Activated naive CD4-positive, alpha-beta T cell treated with anti-CD3 and anti-CD28 coated beads for 36 hours (primary cell): ENCODE measurements around the gene EMC10. TPM values are rescaled to one million over a fixed set of nuclear protein-coding genes. Genes with fewer than 3 reads are reported as not detected.
A peak's percentile ranks its signal among the peaks of the same experiment; 100 is the strongest.

ENCODE experiments used
- CTCF ChIA-PET: fragments of 350-600 bp; sonication (Branson Sonifier 250); formaldehyde crosslinking; loops from one replicate; lab custom pipeline; 2021; ENCODE audit warnings: antibody characterized with exemption; lab: Charles Lee
- DNase-seq: peaks from one replicate; pipeline ENCODE4 v3.0.0-alpha.2; 2020
- H3K27ac Mint-ChIP-seq: one replicate; pipeline ENCODE4 v1.8.0; 2021; ENCODE audit warnings: mild to moderate bottlenecking, mixed read lengths
- H3K27me3 Mint-ChIP-seq: one replicate; pipeline ENCODE4 v1.8.0; 2021; ENCODE audit warnings: low read depth, mixed read lengths
- H3K36me3 Mint-ChIP-seq: one replicate; pipeline ENCODE4 v1.8.0; 2021; ENCODE audit warnings: low read depth, mixed read lengths
- H3K4me1 Mint-ChIP-seq: one replicate; pipeline ENCODE4 v1.8.0; 2021; ENCODE audit warnings: low read depth, mixed read lengths
- H3K4me3 Mint-ChIP-seq: one replicate; pipeline ENCODE4 v1.8.0; 2021; ENCODE audit warnings: mild to moderate bottlenecking, moderate library complexity, mixed read lengths
- H3K9me3 Mint-ChIP-seq: one replicate; pipeline ENCODE4 v1.8.0; 2021; ENCODE audit warnings: mixed read lengths
- intact Hi-C: fragments of 100-400 bp; cut with micrococcal nuclease; formaldehyde crosslinking; loops from one replicate; pipeline ENCODE4 v1.15.1; 2023
- total RNA-seq, 2 experiments: library from RNA; stranded (reverse); gene quantifications; one replicate each; pipeline ENCODE4 v1.2.3, GENCODE V29; 2021

Gene EMC10
- 10 to 100 TPM; 28.4 to 29.2 TPM for total RNA-seq

DNA sequence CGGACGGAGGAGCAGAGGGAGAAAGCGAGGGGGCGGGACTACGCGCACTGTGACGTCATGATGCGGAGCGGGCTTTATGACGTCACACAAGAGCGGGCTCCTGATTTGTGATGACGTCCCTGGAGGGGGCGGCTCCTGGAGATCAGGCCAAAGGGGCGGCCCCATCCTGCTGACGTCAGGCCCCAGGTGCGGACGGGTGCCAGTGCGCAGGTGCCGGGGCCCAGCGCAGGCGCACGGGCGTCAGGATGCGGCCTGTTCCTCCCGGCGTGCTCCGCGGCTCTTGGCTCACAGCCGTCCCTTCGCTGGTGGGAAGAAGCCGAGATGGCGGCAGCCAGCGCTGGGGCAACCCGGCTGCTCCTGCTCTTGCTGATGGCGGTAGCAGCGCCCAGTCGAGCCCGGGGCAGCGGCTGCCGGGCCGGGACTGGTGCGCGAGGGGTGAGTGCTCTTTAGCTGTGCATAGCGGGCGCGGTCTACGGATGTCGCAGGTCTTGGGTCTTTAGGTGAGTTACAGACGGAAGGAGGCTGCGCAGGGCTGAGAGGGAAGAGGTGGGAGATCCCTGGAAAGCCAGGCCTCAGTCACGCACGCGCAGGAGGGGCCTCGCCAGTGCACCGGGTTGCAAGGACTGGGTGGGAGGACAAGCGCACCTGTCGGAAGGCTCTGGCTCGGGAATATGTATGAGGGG, at the start of gene EMC10, which contains the start of gene GARIN5A:
TSS of gene EMC10 (plus strand) at position 284 of the 683 bp plus-strand sequence. CDS start at position 322, 38 bp downstream.
TSS of gene GARIN5A (minus strand) at position 625 of the 683 bp plus-strand sequence. CDS start at position 165, 460 bp downstream.
- intact Hi-C loops = loop anchor here (1.0 to 5.0 kb wide), 5 partner anchors 35 to 119 kb away; partner anchors contain the start of genes JOSD2, NR1H2 and POLD1
- Mint-ChIP-seq H3K4me3 (peak within 1 kb of the TSS; percentile 99), H3K9me3 (no peaks in the 10 kb centered on the region), H3K27ac (peak within 1 kb of the TSS; percentile 86), H3K36me3 (peaks cover 17% of the 10 kb centered on the region), H3K4me1 (peaks cover 28% of the 10 kb centered on the region), H3K27me3 (no peaks in the 10 kb centered on the region)
- CTCF ChIA-PET = no interaction called here
- DNase-seq = peak; percentile 97

DNA sequence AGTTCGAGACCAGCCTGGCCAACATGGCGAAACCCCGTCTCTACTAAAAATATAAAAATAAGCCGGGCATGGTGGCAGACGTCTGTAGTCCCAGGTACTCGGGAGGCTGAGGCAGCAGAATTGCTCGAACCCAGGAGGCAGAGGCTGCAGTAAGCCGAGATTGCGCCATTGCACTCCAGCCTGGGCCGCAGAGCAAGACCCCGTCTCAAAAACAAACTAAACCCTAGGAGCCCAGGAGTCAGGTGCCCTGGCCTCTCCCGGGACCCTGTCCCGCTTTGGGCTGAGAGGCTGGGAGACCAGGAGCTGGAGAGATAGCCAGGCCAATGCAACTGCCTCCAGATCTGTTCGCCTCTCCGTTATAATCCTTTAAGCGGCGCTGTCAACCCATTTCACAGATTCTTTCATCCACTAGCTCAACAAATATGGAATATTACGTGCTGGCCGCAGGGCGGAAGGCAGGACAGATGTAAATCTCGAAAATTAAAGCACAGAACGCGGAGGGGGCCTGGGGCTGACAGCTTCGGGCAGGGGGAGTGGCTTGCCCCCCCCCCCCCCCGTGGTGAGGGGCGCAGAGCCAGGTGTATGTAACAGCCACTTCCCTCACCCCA, 48.9 kb upstream of the EMC10 start:
- H3K4me1 Mint-ChIP-seq = peaks cover 14% of the 10 kb centered on the region
- no peaks in the 10 kb centered on the region for H3K9me3 Mint-ChIP-seq
- H3K36me3 Mint-ChIP-seq = no peaks in the 10 kb centered on the region
- H3K27ac Mint-ChIP-seq = no peak overlapping the region
- DNase-seq = no peak
- no peak overlapping the region for H3K4me3 Mint-ChIP-seq
- intact Hi-C loops = no loop called here
- H3K27me3 Mint-ChIP-seq = peaks cover 4% of the 10 kb centered on the region
- CTCF ChIA-PET = no interaction called here

DNA sequence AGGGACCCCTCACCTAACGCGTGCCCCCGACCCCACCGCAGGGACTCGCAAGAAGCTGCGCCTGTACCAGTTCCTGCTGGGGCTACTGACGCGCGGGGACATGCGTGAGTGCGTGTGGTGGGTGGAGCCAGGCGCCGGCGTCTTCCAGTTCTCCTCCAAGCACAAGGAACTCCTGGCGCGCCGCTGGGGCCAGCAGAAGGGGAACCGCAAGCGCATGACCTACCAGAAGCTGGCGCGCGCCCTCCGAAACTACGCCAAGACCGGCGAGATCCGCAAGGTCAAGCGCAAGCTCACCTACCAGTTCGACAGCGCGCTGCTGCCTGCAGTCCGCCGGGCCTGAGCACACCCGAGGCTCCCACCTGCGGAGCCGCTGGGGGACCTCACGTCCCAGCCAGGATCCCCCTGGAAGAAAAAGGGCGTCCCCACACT, 48.3 kb upstream of the EMC10 start:
- Mint-ChIP-seq H3K9me3 (no peaks in the 10 kb centered on the region), H3K4me3 (peak overlapping the region; percentile 53), H3K4me1 (peaks cover 17% of the 10 kb centered on the region), H3K27me3 (peaks cover 8% of the 10 kb centered on the region), H3K27ac (no peak overlapping the region), H3K36me3 (no peaks in the 10 kb centered on the region)
- peak; percentile 59 for DNase-seq
- intact Hi-C loops = no loop called here
- CTCF ChIA-PET = interaction anchor here (0.7 kb wide), 1 partner anchor 71 kb away, joined by 3 read pairs; no protein-coding TSS in a partner anchor

DNA sequence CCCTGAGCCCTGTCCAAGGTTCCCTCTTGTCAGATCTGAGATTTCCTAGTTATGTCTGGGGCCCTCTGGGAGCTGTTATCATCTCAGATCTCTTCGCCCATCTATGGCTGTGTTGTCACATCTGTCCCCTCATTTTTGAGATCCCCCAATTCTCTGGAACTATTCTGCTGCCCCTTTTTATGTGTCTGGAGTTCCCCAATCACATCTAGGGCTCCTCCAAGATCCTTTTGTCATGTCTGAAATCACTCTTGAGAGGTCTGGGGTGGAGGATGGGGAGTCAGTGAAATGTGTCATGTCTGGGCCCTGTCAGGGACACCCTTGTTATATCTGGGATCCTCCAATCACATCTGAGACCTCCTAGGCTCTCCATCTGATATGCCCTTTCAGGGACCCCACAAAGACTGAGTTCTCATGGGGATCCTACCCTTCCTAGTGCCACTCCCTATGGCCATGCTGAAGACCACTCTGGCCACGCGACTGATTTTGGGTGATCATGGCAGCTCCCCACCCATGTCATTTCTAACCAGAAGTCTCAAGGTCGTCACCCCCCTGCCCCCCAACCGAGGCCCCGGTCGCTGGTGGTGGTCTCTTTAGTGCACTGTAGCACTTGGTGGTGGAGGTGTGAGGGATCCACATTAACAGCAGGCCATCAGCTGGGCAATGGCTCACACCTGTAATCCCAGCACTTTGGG, 47.4 kb upstream of the EMC10 start:
- Mint-ChIP-seq H3K36me3 (no peaks in the 10 kb centered on the region), H3K9me3 (no peaks in the 10 kb centered on the region), H3K4me1 (peaks cover 17% of the 10 kb centered on the region), H3K27ac (no peak overlapping the region), H3K4me3 (peak overlapping the region; percentile 49), H3K27me3 (peaks cover 11% of the 10 kb centered on the region)
- intact Hi-C loops = no loop called here
- CTCF ChIA-PET = no interaction called here
- DNase-seq = no peak

DNA sequence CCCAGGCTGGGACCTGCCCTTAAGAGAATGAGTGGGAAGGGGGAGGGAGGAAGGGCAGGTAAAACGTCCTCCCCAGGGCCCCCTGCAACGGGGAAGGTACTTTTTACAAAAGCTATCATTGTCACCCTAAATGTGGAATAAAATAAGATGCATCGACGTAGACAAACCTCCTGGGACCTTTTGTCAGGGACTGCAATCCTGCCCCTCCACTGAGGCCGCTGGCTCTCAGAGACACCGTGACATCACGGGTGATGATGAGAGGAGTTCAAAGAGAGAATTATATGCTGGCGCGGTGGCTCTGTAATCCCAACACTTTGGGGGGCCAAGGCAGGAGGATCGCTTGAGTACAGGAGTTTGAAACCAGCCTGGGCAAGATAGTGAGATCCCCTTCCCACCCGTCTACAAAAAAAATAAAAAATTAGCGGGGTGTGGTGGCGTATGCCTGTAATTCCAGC, 45.4 kb upstream of the EMC10 start:
- peak overlapping the region; percentile 88 for H3K27ac Mint-ChIP-seq
- H3K9me3 Mint-ChIP-seq = no peaks in the 10 kb centered on the region
- CTCF ChIA-PET = no interaction called here
- peaks cover 11% of the 10 kb centered on the region for H3K27me3 Mint-ChIP-seq
- no peaks in the 10 kb centered on the region for H3K36me3 Mint-ChIP-seq
- DNase-seq = no peak
- peaks cover 17% of the 10 kb centered on the region for H3K4me1 Mint-ChIP-seq
- intact Hi-C loops = loop anchor here (1.0 to 2.0 kb wide), 2 partner anchors 45 to 46 kb away; partner anchors contain the start of genes EMC10, GARIN5A and POLD1
- H3K4me3 Mint-ChIP-seq = peak overlapping the region; percentile 90

DNA sequence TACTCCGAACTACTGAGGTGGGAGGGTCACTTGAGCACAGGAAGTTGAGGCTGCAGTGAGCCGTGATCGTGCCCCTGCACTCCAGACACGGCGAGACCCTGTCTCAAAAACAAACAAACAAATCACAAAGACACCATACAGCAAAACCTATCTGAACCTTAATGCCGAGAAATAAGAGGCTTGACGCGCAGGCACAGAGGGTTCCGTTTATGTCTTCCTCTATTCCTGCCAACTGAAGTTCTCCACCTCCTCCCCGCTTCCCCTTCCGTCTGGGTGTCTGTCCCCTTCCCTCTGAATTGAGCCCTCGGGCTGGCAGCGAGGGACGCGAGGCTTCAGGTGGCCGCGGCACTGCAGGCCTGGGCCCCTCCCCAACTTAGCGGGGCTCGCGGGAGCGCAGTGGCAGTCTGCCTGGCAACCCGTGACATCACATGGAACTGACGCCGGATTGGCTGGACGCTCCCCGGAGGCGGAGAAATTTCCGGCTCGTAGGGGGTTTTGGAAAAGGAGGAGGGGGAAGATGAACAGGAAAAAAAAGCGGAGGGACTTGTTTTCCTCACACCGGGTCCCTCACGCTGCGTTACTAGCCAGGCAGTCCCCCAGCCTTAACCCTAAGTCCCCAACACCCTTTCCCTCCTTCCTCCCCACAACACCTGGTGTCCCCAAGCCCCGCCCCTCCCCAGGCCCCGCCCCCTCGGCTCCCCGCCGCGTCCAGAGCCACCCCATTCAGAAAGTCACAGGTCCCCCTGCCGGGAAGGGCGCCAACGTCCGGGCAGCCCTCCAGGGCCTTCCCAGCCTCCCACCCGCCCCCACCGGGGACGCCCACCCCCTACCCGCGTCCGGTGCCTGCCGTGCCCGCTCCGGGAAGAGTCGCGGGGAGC, 44.7 kb upstream of the EMC10 start:
- CTCF ChIA-PET = no interaction called here
- intact Hi-C loops = loop anchor here (1.0 to 2.0 kb wide), 2 partner anchors 45 to 47 kb away; partner anchors contain the start of genes EMC10, GARIN5A and POLD1

DNA sequence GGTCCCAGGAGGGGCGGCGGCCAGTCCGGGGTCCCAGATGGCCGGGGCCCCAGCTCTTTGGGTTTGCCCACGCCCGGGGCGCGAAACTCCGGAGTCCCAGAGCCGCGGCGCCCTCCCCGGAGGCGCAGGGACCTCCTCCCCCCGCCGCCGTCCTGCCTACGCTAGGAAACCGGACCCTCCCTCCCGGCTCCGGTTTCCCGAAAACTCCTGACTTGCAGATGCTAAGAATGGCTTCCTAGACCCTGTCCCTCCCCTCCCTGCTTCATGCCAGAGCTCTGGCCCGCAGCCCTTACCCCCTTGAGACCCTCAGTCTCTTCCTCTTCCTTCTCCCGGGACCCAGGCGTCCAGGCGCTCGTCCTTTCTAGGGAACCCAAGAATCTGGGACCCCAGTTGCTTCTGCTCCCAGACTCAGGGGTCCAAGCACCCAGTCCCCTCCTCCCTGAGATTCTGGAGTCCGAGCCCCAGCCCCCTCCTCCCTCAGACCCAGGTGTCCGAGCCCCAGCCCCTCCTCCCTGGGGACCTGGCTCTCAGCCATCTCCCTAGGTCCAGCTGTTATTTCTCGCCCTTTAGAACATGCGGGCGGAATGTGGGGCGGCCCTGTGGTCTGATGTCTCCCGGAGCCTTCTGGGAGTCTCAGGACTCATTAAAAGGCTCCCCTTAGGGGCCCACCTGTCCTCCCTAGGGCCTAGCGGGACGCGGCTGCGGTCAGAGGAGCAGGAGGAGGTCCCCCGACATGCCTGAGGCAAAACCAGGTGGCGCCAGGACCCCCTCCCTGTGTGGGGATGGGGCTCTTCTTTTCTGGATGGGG, 43.9 kb upstream of the EMC10 start, which contains the start of gene MYBPC2:
TSS of gene MYBPC2 (plus strand) at position 672 of the 808 bp plus-strand sequence. CDS start at position 734, 62 bp downstream.
- Mint-ChIP-seq H3K4me3 (peak within 1 kb of the TSS; percentile 90), H3K4me1 (peaks cover 17% of the 10 kb centered on the region), H3K36me3 (no peaks in the 10 kb centered on the region), H3K27me3 (peaks cover 11% of the 10 kb centered on the region), H3K9me3 (no peaks in the 10 kb centered on the region), H3K27ac (peak within 1 kb of the TSS; percentile 88)
- DNase-seq = no peak
- intact Hi-C loops = no loop called here
- CTCF ChIA-PET = no interaction called here

More for the DNA sequence above, 44.7 kb upstream of the EMC10 start:
- H3K36me3 Mint-ChIP-seq = no peaks in the 10 kb centered on the region
- peaks cover 17% of the 10 kb centered on the region for H3K4me1 Mint-ChIP-seq
- H3K9me3 Mint-ChIP-seq = no peaks in the 10 kb centered on the region
- peak overlapping the region; percentile 90 for H3K4me3 Mint-ChIP-seq
- DNase-seq = peak; percentile 93
- peaks cover 11% of the 10 kb centered on the region for H3K27me3 Mint-ChIP-seq
- H3K27ac Mint-ChIP-seq = peak overlapping the region; percentile 88

DNA sequence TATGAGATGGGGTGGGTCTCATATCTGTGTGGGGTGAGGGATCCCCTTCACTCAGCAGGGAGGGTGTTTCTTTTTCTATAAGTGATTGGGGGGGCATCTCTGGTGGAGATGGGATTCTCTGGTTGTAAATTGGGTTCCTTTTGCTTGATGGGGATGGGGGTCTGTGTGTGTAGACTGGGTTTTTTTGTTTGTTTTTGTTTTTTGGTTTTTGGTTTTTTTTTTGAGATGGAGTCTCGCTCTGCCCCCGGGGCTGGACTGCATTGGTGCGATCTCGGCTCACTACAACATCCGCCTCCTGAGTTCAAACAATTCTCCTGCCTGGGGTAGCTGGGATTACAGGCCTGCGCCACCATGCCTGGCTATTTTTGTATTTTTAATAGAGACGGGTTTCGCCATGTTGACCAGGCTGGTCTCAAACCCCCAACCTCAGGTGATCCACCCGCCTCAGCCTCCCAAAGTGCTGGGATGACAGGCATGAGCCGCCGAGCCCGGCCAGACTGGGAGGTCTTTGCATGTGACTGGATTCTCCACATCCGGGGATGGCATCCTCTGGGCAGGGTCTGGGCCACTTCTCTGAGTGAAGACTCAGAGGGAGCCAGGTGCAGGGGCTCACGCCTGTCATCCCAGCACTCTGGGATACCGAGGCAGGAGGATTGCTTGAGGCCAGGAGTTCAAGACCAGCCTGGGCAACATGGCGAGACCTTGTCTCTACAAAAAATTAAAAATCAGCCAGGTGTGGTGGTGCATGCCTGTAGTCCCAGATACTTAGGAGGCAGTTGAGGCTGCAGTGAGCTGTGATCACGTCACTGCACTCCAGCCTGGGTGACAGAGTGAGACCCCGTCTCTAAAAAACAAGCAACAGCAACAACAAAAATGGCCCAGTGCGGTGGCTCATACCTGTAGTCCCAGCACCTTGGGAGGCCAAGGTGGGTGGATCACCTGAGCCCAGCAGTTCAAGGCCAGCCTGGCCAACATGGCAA, 42.8 kb upstream of the EMC10 start:
- CTCF ChIA-PET = no interaction called here
- DNase-seq = no peak
- intact Hi-C loops = no loop called here
- Mint-ChIP-seq H3K4me1 (peaks cover 16% of the 10 kb centered on the region), H3K9me3 (no peaks in the 10 kb centered on the region), H3K27ac (peak overlapping the region; percentile 65), H3K27me3 (peaks cover 11% of the 10 kb centered on the region), H3K36me3 (no peaks in the 10 kb centered on the region), H3K4me3 (peak overlapping the region; percentile 69)

DNA sequence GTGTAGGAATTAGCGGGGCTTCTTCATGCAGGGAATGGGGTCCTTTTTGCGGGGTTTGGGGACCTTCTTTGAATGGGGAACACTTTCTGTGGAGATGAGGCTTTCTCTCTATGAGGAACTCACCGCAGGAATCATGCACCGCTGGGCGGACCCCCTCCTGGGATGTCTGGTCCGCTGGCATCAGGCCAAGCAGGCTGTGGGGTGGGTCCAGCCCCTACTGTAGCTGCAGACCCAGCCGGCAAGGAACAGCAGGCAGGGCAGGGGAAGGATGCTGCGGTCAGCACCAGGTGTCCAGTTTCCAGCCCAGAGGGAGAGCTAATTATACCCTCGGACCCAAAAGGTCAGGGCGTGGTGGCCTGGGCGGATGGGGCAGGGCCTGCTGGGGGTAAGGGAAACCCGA, 41.8 kb upstream of the EMC10 start:
- CTCF ChIA-PET = no interaction called here
- Mint-ChIP-seq H3K27ac (no peak overlapping the region), H3K4me1 (peaks cover 14% of the 10 kb centered on the region), H3K4me3 (no peak overlapping the region), H3K36me3 (no peaks in the 10 kb centered on the region), H3K27me3 (peaks cover 11% of the 10 kb centered on the region), H3K9me3 (no peaks in the 10 kb centered on the region)
- intact Hi-C loops = no loop called here
- no peak for DNase-seq

DNA sequence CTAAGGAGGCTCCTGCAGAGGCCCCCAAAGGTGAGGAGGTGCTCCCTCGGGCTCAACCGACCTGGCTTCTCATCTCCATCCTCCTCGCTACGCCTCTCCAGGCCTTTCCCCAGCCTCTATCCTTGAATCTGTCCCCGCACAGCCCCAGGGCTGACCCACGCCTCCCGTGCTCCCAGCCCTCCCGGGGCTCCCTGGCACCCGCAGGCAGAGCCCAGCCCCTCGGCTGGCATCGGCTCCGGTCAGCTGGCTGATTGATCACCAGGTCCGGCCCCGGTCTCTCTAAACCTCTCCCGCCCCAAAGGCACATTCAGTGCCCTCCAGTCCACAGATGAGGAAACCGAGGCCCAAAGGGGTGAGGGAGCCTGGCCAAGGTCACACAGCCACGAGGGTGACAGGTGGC, 41.1 kb upstream of the EMC10 start:
- intact Hi-C loops = no loop called here
- H3K36me3 Mint-ChIP-seq = no peaks in the 10 kb centered on the region

More for the DNA sequence above, 41.1 kb upstream of the EMC10 start:
- Mint-ChIP-seq H3K27ac (no peak overlapping the region), H3K9me3 (no peaks in the 10 kb centered on the region), H3K27me3 (peaks cover 11% of the 10 kb centered on the region), H3K4me3 (no peak overlapping the region), H3K4me1 (peaks cover 14% of the 10 kb centered on the region)
- DNase-seq = no peak
- CTCF ChIA-PET = no interaction called here
